ENCODE data around the gene MASTL.

The MASTL gene

GRCh38 chr10:27235706-27236105 lies 80.6 kb downstream of the MASTL start:
- no peak overlapping the region for H3K9ac ChIP-seq (ENCODE audit: low read length)
- H3K27me3 ChIP-seq (ENCODE audit: control insufficient read depth, insufficient read depth, low read length), result no peaks in the 10 kb centered on the region
- H3K4me3 ChIP-seq (ENCODE audit: low read length), result no peak overlapping the region
- no peaks in the 10 kb centered on the region for H3K4me1 ChIP-seq (ENCODE audit: control insufficient read depth, insufficient read depth, low read length)
- no peaks in the 10 kb centered on the region for H3K36me3 ChIP-seq (ENCODE audit: control insufficient read depth, insufficient read depth, low read length)
- H3K27ac ChIP-seq (ENCODE audit: low read depth, low read length), result no peak overlapping the region

All from rectal smooth muscle tissue (tissue), 1 donor.